IPS-15b (cell line): Measurements from ENCODE around the gene PBOV1.

Experiments
- H3K27me3 ChIP-seq: one replicate; pipeline ENCODE4 v1.6.1; 2013; ENCODE audit warnings: low read length; ENCODE audit not compliant: control insufficient read depth, insufficient read depth
- H3K36me3 ChIP-seq: one replicate; pipeline ENCODE4 v1.6.1; 2013; ENCODE audit warnings: low read length; ENCODE audit not compliant: control insufficient read depth, insufficient read depth
- H3K4me1 ChIP-seq: one replicate; pipeline ENCODE4 v1.6.1; 2013; ENCODE audit warnings: mild to moderate bottlenecking, low read length; ENCODE audit not compliant: control insufficient read depth, insufficient read depth
- H3K4me3 ChIP-seq: one replicate; pipeline ENCODE4 v1.5.1; 2013; ENCODE audit warnings: low read depth, low read length
- H3K9ac ChIP-seq: one replicate; pipeline ENCODE4 v1.6.1; 2013; ENCODE audit warnings: low read depth, mild to moderate bottlenecking, low read length
- H3K9me3 ChIP-seq: one replicate; pipeline ENCODE4 v1.6.1; 2013; ENCODE audit warnings: mild to moderate bottlenecking, low read length; ENCODE audit not compliant: control insufficient read depth, insufficient read depth

The PBOV1 gene

GRCh38 chr6:138248878-138249277 is 30.6 kb upstream of the PBOV1 start:
- Histone ChIP-seq H3K9me3 (no peaks in the 10 kb centered on the region), H3K27me3 (no peaks in the 10 kb centered on the region)

GRCh38 chr6:138248011-138248410 is 29.7 kb upstream of the PBOV1 start:
- Histone ChIP-seq H3K4me1 (no peaks in the 10 kb centered on the region), H3K4me3 (no peak overlapping the region), H3K9ac (no peak overlapping the region), H3K27me3 (no peaks in the 10 kb centered on the region), H3K36me3 (no peaks in the 10 kb centered on the region), H3K9me3 (no peaks in the 10 kb centered on the region)

More at GRCh38 chr6:138248878-138249277, 30.6 kb upstream of the PBOV1 start:
- H3K9ac ChIP-seq = no peak overlapping the region
- no peaks in the 10 kb centered on the region for H3K4me1 ChIP-seq
- no peaks in the 10 kb centered on the region for H3K36me3 ChIP-seq
- H3K4me3 ChIP-seq = no peak overlapping the region

GRCh38 chr6:138246650-138247440 is 28.6 kb upstream of the PBOV1 start:
- H3K4me3 ChIP-seq = no peak overlapping the region
- no peaks in the 10 kb centered on the region for H3K4me1 ChIP-seq
- H3K27me3 ChIP-seq = no peaks in the 10 kb centered on the region
- H3K9ac ChIP-seq = no peak overlapping the region
- H3K9me3 ChIP-seq = no peaks in the 10 kb centered on the region
- H3K36me3 ChIP-seq = no peaks in the 10 kb centered on the region

- no peaks in the 10 kb centered on the region for H3K9me3 ChIP-seq
- no peaks in the 10 kb centered on the region for H3K36me3 ChIP-seq
- no peaks in the 10 kb centered on the region for H3K27me3 ChIP-seq
- H3K4me3 ChIP-seq = no peak overlapping the region
- H3K9ac ChIP-seq = no peak overlapping the region
- H3K4me1 ChIP-seq = no peaks in the 10 kb centered on the region
Observed at GRCh38 chr6:138245751-138246150, 27.5 kb upstream of the PBOV1 start.

GRCh38 chr6:138242987-138243592 is 24.8 kb upstream of the PBOV1 start:
- Histone ChIP-seq H3K4me1 (no peaks in the 10 kb centered on the region), H3K9me3 (no peaks in the 10 kb centered on the region), H3K27me3 (no peaks in the 10 kb centered on the region), H3K4me3 (no peak overlapping the region), H3K9ac (no peak overlapping the region), H3K36me3 (no peaks in the 10 kb centered on the region)

GRCh38 chr6:138241934-138242333 is 23.6 kb upstream of the PBOV1 start:
- no peak overlapping the region for H3K4me3 ChIP-seq
- H3K36me3 ChIP-seq = no peaks in the 10 kb centered on the region
- H3K9me3 ChIP-seq = no peaks in the 10 kb centered on the region
- no peaks in the 10 kb centered on the region for H3K4me1 ChIP-seq
- no peak overlapping the region for H3K9ac ChIP-seq
- no peaks in the 10 kb centered on the region for H3K27me3 ChIP-seq

GRCh38 chr6:138241381-138241780 is 23.1 kb upstream of the PBOV1 start:
- no peak overlapping the region for H3K9ac ChIP-seq
- H3K9me3 ChIP-seq = no peaks in the 10 kb centered on the region
- no peaks in the 10 kb centered on the region for H3K36me3 ChIP-seq
- H3K4me3 ChIP-seq = no peak overlapping the region
- H3K4me1 ChIP-seq = no peaks in the 10 kb centered on the region
- no peaks in the 10 kb centered on the region for H3K27me3 ChIP-seq

- Histone ChIP-seq H3K9ac (no peak overlapping the region), H3K4me3 (no peak overlapping the region), H3K36me3 (no peaks in the 10 kb centered on the region), H3K4me1 (no peaks in the 10 kb centered on the region), H3K9me3 (no peaks in the 10 kb centered on the region), H3K27me3 (no peaks in the 10 kb centered on the region)
Observed at GRCh38 chr6:138240476-138241245, 22.4 kb upstream of the PBOV1 start.

GRCh38 chr6:138239774-138240173 is 21.5 kb upstream of the PBOV1 start:
- Histone ChIP-seq H3K4me1 (no peaks in the 10 kb centered on the region), H3K27me3 (no peaks in the 10 kb centered on the region), H3K9me3 (no peaks in the 10 kb centered on the region), H3K36me3 (no peaks in the 10 kb centered on the region), H3K9ac (no peak overlapping the region), H3K4me3 (no peak overlapping the region)

- H3K9ac ChIP-seq = no peak overlapping the region
- no peaks in the 10 kb centered on the region for H3K4me1 ChIP-seq
- H3K9me3 ChIP-seq = no peaks in the 10 kb centered on the region
- H3K4me3 ChIP-seq = no peak overlapping the region
- H3K27me3 ChIP-seq = no peaks in the 10 kb centered on the region
- no peaks in the 10 kb centered on the region for H3K36me3 ChIP-seq
Observed at GRCh38 chr6:138238368-138238767, 20.1 kb upstream of the PBOV1 start.

GRCh38 chr6:138237463-138237862 is 19.2 kb upstream of the PBOV1 start:
- H3K9ac ChIP-seq = no peak overlapping the region
- H3K4me1 ChIP-seq = no peaks in the 10 kb centered on the region

More at GRCh38 chr6:138237463-138237862, 19.2 kb upstream of the PBOV1 start:
- H3K9me3 ChIP-seq = no peaks in the 10 kb centered on the region
- H3K4me3 ChIP-seq = no peak overlapping the region
- no peaks in the 10 kb centered on the region for H3K36me3 ChIP-seq
- H3K27me3 ChIP-seq = no peaks in the 10 kb centered on the region
